Hepatocyte (in vitro differentiated cells): ENCODE measurements around the gene BLVRB. TPM values are rescaled to one million over a fixed set of nuclear protein-coding genes. Genes with fewer than 3 reads are reported as not detected.

ENCODE experiments used
- DNase-seq: peaks from one replicate; pipeline ENCODE4 v3.0.0-alpha.2; 2016; ENCODE audit warnings: low spot score
- H2AFZ ChIP-seq: fragments of 200-600 bp; sonication (generic); 2 replicates; pipeline ENCODE4 v1.6.0; 2016; ENCODE audit warnings: antibody characterized with exemption, mild to moderate bottlenecking
- H3K27ac ChIP-seq: fragments of 200-600 bp; sonication (generic); 2 replicates; pipeline ENCODE4 v1.5.1; 2016; ENCODE audit warnings: mild to moderate bottlenecking
- H3K27me3 ChIP-seq: fragments of 200-600 bp; sonication (generic); 2 replicates; pipeline ENCODE4 v1.6.1; 2016
- H3K36me3 ChIP-seq: fragments of 200-600 bp; sonication (generic); replicated peaks from 2 replicates; pipeline ENCODE4 v1.5.1; 2016; ENCODE audit warnings: low read depth; ENCODE audit not compliant: insufficient read depth
- H3K4me1 ChIP-seq: fragments of 200-600 bp; sonication (generic); 2 replicates; pipeline ENCODE4 v1.5.1; 2016; ENCODE audit warnings: mild to moderate bottlenecking, moderate library complexity; ENCODE audit not compliant: insufficient read depth
- H3K4me2 ChIP-seq: fragments of 200-600 bp; sonication (generic); 2 replicates; pipeline ENCODE4 v1.6.0; 2016
- H3K4me3 ChIP-seq: fragments of 200-600 bp; sonication (generic); 2 replicates; pipeline ENCODE4 v1.5.1; 2016; ENCODE audit warnings: mild to moderate bottlenecking
- H3K79me2 ChIP-seq: fragments of 200-600 bp; sonication (generic); 2 replicates; pipeline ENCODE4 v1.6.0; 2017; ENCODE audit warnings: mild to moderate bottlenecking
- H3K9me2 ChIP-seq: fragments of 200-600 bp; sonication (generic); replicated peaks from 2 replicates; pipeline ENCODE4 v1.6.0; 2017; ENCODE audit warnings: mild to moderate bottlenecking; ENCODE audit not compliant: insufficient read depth
- H3K9me3 ChIP-seq: fragments of 200-600 bp; sonication (generic); 2 replicates; pipeline ENCODE4 v1.5.1; 2016; ENCODE audit warnings: low read depth, mild to moderate bottlenecking
- H4K20me1 ChIP-seq: fragments of 200-600 bp; sonication (generic); 2 replicates; pipeline ENCODE4 v1.6.0; 2016; ENCODE audit warnings: mild to moderate bottlenecking; ENCODE audit not compliant: insufficient read depth, poor library complexity, severe bottlenecking
- EZH2 ChIP-seq: fragments of 200-600 bp; sonication (generic); IDR thresholded peaks from 2 replicates; pipeline ENCODE4 v1.6.1; 2016; ENCODE audit warnings: antibody characterized with exemption, mild to moderate bottlenecking, borderline replicate concordance
- EZH2phosphoT487 ChIP-seq: fragments of 200-600 bp; sonication (generic); IDR thresholded peaks from one replicate; pipeline ENCODE4 v1.6.1; 2018; ENCODE audit warnings: antibody characterized with exemption, mild to moderate bottlenecking, low read depth, moderate library complexity; ENCODE audit not compliant: unreplicated experiment, severe bottlenecking
- WGBS: methylation state at CpG from one replicate; pipeline ENCODE4 v1.1.6; 2016; ENCODE audit warnings: low lambda C conversion rate; ENCODE audit errors: missing lambda C conversion rate; 5-methylcytosine and 5-hydroxymethylcytosine counted together
- polyA plus RNA-seq: library from polyadenylated mRNA; unstranded; fragments of >200 nt; fragmentation: Nextera tagmentation; extraction: Ambion mirVana; gene quantifications from 2 replicates; pipeline ENCODE4 v1.2.1, GENCODE V29; 2016
- total RNA-seq: library from RNA; depleted of rRNA; stranded (reverse); fragments of >200 nt; gene quantifications from 2 replicates; pipeline ENCODE4 v1.2.3, GENCODE V29; 2014
- TF ChIP-seq, protein P1 (sequence below): fragments of 200-600 bp; sonication (generic); IDR thresholded peaks from 2 replicates; pipeline ENCODE4 v1.5.1; 2016; ENCODE audit warnings: antibody characterized with exemption, mild to moderate bottlenecking; ENCODE audit not compliant: poor library complexity

The BLVRB gene
- total RNA-seq (114 and 116 TPM in 2 replicates), polyA plus RNA-seq (146 and 157 TPM in 2 replicates)

DNA sequence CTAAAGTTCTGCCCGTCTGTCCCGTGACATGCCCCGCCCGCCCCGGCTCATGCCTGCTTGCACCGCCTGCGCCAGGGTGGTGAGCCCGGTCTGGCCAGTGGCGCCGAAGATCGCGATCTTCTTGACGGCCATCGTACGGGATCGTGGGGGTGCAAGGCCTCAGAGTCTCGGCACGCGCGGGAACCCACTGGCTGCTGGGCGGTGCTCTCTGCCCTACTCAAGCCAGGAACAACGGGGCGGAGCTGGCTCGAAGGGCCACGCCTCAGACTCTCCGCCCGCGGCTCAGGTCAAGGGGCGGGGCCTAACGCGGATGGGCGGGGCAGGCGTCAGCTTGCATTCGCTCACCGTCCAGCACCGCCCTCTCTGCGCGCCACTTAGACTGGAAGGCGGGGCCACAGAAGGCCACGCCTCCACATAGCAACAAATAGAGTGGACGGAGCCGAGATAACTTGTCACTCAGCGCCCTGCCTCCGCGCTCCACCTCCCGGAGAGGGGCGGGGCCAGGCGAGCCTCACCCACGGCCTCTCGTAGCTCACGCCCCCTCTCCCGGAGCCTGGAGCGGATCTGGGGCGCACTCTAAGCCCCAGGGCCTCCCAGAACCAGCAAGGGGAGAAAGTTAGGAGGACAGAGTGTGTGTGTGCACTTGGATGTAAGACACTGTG is at the start of gene BLVRB:
Gene BLVRB (minus strand): TSS at position 189 of the 662 bp plus-strand sequence. CDS start 57 bp downstream, at position 132.
- peak within 1 kb of the TSS; percentile 34 for H2AFZ ChIP-seq
- peak within 1 kb of the TSS; percentile 88 for H3K27ac ChIP-seq
- peak within 1 kb of the TSS; percentile 35 for H3K4me3 ChIP-seq
- H3K36me3 ChIP-seq = no peaks in the 10 kb centered on the region
- no peak for TF ChIP-seq EZH2phosphoT487
- TF ChIP-seq EZH2 = no peak
- TF ChIP-seq, protein P1, sequence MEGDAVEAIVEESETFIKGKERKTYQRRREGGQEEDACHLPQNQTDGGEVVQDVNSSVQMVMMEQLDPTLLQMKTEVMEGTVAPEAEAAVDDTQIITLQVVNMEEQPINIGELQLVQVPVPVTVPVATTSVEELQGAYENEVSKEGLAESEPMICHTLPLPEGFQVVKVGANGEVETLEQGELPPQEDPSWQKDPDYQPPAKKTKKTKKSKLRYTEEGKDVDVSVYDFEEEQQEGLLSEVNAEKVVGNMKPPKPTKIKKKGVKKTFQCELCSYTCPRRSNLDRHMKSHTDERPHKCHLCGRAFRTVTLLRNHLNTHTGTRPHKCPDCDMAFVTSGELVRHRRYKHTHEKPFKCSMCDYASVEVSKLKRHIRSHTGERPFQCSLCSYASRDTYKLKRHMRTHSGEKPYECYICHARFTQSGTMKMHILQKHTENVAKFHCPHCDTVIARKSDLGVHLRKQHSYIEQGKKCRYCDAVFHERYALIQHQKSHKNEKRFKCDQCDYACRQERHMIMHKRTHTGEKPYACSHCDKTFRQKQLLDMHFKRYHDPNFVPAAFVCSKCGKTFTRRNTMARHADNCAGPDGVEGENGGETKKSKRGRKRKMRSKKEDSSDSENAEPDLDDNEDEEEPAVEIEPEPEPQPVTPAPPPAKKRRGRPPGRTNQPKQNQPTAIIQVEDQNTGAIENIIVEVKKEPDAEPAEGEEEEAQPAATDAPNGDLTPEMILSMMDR = no peak
- DNase-seq = peak; percentile 100
- H3K79me2 ChIP-seq = peaks cover 14% of the 10 kb centered on the region
- WGBS = 1% methylated on average over 46 of the region's 54 CpGs
- H3K4me1 ChIP-seq = peaks cover 5% of the 10 kb centered on the region
- H3K9me2 ChIP-seq = no peaks in the 10 kb centered on the region
- H3K27me3 ChIP-seq = peaks cover 9% of the 10 kb centered on the region
- no peaks in the 10 kb centered on the region for H4K20me1 ChIP-seq
- no peaks in the 10 kb centered on the region for H3K9me3 ChIP-seq
- peak within 1 kb of the TSS; percentile 79 for H3K4me2 ChIP-seq

DNA sequence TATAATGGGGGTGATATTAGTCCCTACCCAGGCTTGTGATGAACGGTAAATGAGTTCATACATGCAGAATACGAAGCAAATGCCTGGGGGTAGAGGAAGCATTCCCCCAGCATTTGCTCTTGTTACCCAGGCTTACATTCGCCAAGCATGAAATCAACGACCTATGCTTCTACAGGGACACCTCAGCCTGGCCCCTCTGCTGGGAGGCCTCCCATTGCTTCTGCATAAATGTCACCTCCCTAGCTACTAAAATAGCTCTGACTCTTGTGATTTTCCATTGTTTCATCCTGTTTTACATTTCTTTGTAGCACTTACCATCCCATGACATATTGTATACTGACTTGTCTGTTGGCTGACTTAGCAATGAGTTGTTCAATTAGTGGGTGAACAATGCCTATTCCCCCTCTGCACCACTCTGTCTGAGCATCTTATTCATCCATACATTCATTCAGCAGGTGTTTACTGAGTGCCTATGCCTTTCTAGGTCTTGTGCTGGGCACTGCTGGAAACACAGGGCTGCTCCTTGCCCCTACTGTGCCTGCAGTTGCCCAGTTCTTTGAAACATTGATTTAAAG is 48.3 kb upstream of the BLVRB start:
- Histone ChIP-seq H3K27me3 (peaks cover 62% of the 10 kb centered on the region), H3K4me2 (no peak overlapping the region)
- WGBS = 70% methylated on average over 4 of the region's 4 CpGs

DNA sequence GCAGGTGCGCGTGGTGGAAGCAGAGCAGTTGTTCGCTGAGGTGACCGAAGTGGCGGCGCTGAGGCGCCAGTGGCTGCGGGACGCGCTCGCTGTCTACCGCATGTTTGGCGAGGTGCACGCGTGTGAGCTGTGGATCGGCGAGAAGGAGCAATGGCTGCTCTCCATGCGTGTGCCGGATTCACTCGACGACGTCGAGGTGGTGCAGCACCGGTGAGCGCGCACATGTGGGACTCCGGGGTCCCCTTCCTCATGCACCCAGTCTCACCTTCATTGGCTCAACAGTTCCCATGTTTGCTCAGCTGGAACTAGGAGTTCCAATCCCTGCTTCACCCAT is 47.8 kb upstream of the BLVRB start:
- Histone ChIP-seq H3K36me3 (no peaks in the 10 kb centered on the region), H3K9me3 (no peaks in the 10 kb centered on the region), H3K4me1 (no peaks in the 10 kb centered on the region), H3K4me2 (peak overlapping the region; percentile 74), H3K4me3 (no peak overlapping the region), H3K27me3 (peaks cover 57% of the 10 kb centered on the region), H2AFZ (no peak overlapping the region), H4K20me1 (no peaks in the 10 kb centered on the region), H3K79me2 (no peaks in the 10 kb centered on the region), H3K9me2 (no peaks in the 10 kb centered on the region), H3K27ac (no peak overlapping the region)
- 90% methylated on average over 22 of the region's 27 CpGs for WGBS
- no peak for DNase-seq
- TF ChIP-seq EZH2phosphoT487 (no peak), EZH2 (no peak)
- TF ChIP-seq, protein P1 = no peak

More for the DNA sequence above, 48.3 kb upstream of the BLVRB start:
- Histone ChIP-seq H3K9me3 (no peaks in the 10 kb centered on the region), H3K27ac (no peak overlapping the region), H3K79me2 (no peaks in the 10 kb centered on the region), H3K4me3 (no peak overlapping the region), H3K36me3 (no peaks in the 10 kb centered on the region), H2AFZ (no peak overlapping the region), H4K20me1 (no peaks in the 10 kb centered on the region), H3K9me2 (no peaks in the 10 kb centered on the region), H3K4me1 (no peaks in the 10 kb centered on the region)
- TF ChIP-seq EZH2phosphoT487 (no peak), EZH2 (peak; percentile 43)
- TF ChIP-seq, protein P1 = no peak
- DNase-seq = no peak
